ENCODE results near the gene CYP17A1.

GRCh38 chr10:102826148-102826796, 10.9 kb downstream of the CYP17A1 start:
- TF ChIP-seq CTCF (IDR thresholded peaks at IDR 0.05): no peak
- no peak for TF ChIP-seq EZH2 (IDR thresholded peaks at IDR 0.05)
- no peak for TF ChIP-seq EZH2phosphoT487 (IDR thresholded peaks at IDR 0.05)
